Kidney (tissue), 14 donors: Measurements from ENCODE around the gene PROK1. TPM values are rescaled to one million over a fixed set of nuclear protein-coding genes. Genes with fewer than 3 reads are reported as not detected.

Source experiments
- DNase-seq, 5 donors: peaks; one replicate each; pipeline ENCODE4 v3.0.0-alpha.2; 2013 to 2020
- FAIRE-seq: peaks from 2 replicates; lab custom pipeline; 2012; peaks lifted over from hg19 to GRCh38; lab: Jason Lieb, UNC
- H3K27ac ChIP-seq, 2 donors: one replicate each; pipeline ENCODE4 v1.7.0; 2013; ENCODE audit warnings: low read depth in 2 of 2, low read length in 2 of 2, inconsistent platforms in 1 of 2
- H3K27me3 ChIP-seq: one replicate; pipeline ENCODE4 v1.7.1; 2013; ENCODE audit warnings: low read length, inconsistent platforms; ENCODE audit not compliant: control insufficient read depth, insufficient read depth
- H3K36me3 ChIP-seq, 3 donors: one replicate each; pipeline versions ENCODE4 v1.7.0 to v1.7.1; 2013; ENCODE audit warnings: low read length in 3 of 3, control low read depth in 1 of 3, inconsistent platforms in 1 of 3; ENCODE audit not compliant: insufficient read depth in 3 of 3, control insufficient read depth in 2 of 3
- H3K4me1 ChIP-seq, 3 donors: one replicate each; pipeline versions ENCODE4 v1.7.0 to v1.7.1; 2013; ENCODE audit warnings: low read length in 3 of 3, inconsistent platforms in 1 of 3, low read depth in 1 of 3; ENCODE audit not compliant: control insufficient read depth in 2 of 3, insufficient read depth in 2 of 3
- H3K4me3 ChIP-seq, 3 donors: one replicate each; pipeline versions ENCODE4 v1.7.0 to v1.8.1; 2013; ENCODE audit warnings: low read length in 3 of 3, control low read depth in 1 of 3, inconsistent platforms in 1 of 3
- H3K9ac ChIP-seq, 3 donors: one replicate each; pipeline versions ENCODE4 v1.7.0 to v1.7.1; 2013; ENCODE audit warnings: low read length in 3 of 3, control low read depth in 1 of 3, inconsistent platforms in 1 of 3
- H3K9me3 ChIP-seq, 3 donors: one replicate each; pipeline versions ENCODE4 v1.7.0 to v1.7.1; 2013; ENCODE audit warnings: low read length in 3 of 3, control low read depth in 1 of 3, inconsistent platforms in 1 of 3; ENCODE audit not compliant: control insufficient read depth in 2 of 3, insufficient read depth in 1 of 3
- CTCF ChIP-seq: IDR thresholded peaks from 3 replicates; pipeline ENCODE4 v1.5.1; 2012; ENCODE audit warnings: mild to moderate bottlenecking, moderate library complexity, borderline replicate concordance; ENCODE audit not compliant: insufficient read depth; ENCODE audit errors: extremely low read depth
- intact Hi-C: fragments of 100-400 bp; cut with DNase I; formaldehyde crosslinking; loops from one replicate; pipeline ENCODE4 v1.11.1; 2022
- polyA plus RNA-seq: library from polyadenylated mRNA; stranded (reverse); fragments of 350-450 nt; fragmentation: Illumina TruSeq; extraction: RNeasy Lipid Tissue Mini Kit (QIAGEN cat#74804); gene quantifications from one replicate; pipeline ENCODE4 v1.2.3, GENCODE V29; 2014; ENCODE audit warnings: low read depth, low replicate concordance; ENCODE audit not compliant: insufficient read depth
- total RNA-seq: library from RNA; stranded (reverse); fragmentation: NEBNext Ultra II Directional; extraction: Animal tissue kit (Norgen Biotek cat#: 25700); gene quantifications from one replicate; pipeline ENCODE4 v1.2.1, GENCODE V29; 2021
- donor health status: control.
- donor health status: control.
- donor health status: control.
- donor health status: control.
- donor health status: control.
- donor health status: DM: yes; HTN: yes; CAD: no.
- donor health status: Normal renal cell carcinoma (clear cell type).

The PROK1 gene
- total and polyA plus RNA-seq, 2 donors from 2014 or later = not detected

- FAIRE-seq (no peak), DNase-seq (peak in 1 of 5 donors; percentile 53)
- H3K27me3 ChIP-seq = no peaks in the 10 kb centered on the region
- intact Hi-C loops = no loop called here
- no peak overlapping the region for H3K4me3 ChIP-seq
- no peak overlapping the region for H3K9ac ChIP-seq
- no peaks in the 10 kb centered on the region for H3K36me3 ChIP-seq
- no peak for TF ChIP-seq CTCF
- H3K27ac ChIP-seq = no peak overlapping the region
- H3K9me3 ChIP-seq = no peaks in the 10 kb centered on the region
- H3K4me1 ChIP-seq = no peaks in the 10 kb centered on the region
Measured at GRCh38 chr1:110472546-110472945, 21.6 kb downstream of the PROK1 start.

- no peaks in the 10 kb centered on the region for H3K27me3 ChIP-seq
- H3K27ac ChIP-seq = no peak overlapping the region
- no peak for TF ChIP-seq CTCF
- FAIRE-seq (no peak), DNase-seq (no peak)
- no peak overlapping the region for H3K4me3 ChIP-seq
- no peaks in the 10 kb centered on the region for H3K9me3 ChIP-seq
- H3K36me3 ChIP-seq = no peaks in the 10 kb centered on the region
- intact Hi-C loops = no loop called here
- no peak overlapping the region for H3K9ac ChIP-seq
- H3K4me1 ChIP-seq = peaks cover 0 to 5% (median 0%) of the 10 kb centered on the region in 3 donors
Measured at GRCh38 chr1:110474444-110474843, 23.5 kb downstream of the PROK1 start.

GRCh38 chr1:110475362-110476027 is 24.5 kb downstream of the PROK1 start:
- H3K4me1 ChIP-seq = peaks cover 0 to 5% (median 0%) of the 10 kb centered on the region in 3 donors
- no peak overlapping the region for H3K27ac ChIP-seq
- H3K36me3 ChIP-seq = no peaks in the 10 kb centered on the region
- no peak overlapping the region for H3K4me3 ChIP-seq
- no peak overlapping the region for H3K9ac ChIP-seq
- no peaks in the 10 kb centered on the region for H3K9me3 ChIP-seq
- no peak for FAIRE-seq
- H3K27me3 ChIP-seq = no peaks in the 10 kb centered on the region
- DNase-seq = peak in 1 of 5 donors; percentile 12
- no peak for TF ChIP-seq CTCF
- intact Hi-C loops = no loop called here
